ENCODE data around the gene HMGCS1.
"Not testable (repeated sequence)": the region's sequence is repeated elsewhere in the genome, so short reads cannot be mapped to it uniquely, and the experiment has no call there.

The HMGCS1 gene

GRCh38 chr5:43335681-43336080 is 22.5 kb upstream of the HMGCS1 start:
- H3K4me3 ChIP-seq (ENCODE audit: low read depth, low read length) = no peak overlapping the region
- no peak for TF ChIP-seq CTCF (IDR thresholded peaks at IDR 0.05; ENCODE audit: low read depth, low read length)
- DNase-seq (ENCODE audit: low read depth, low spot score) = no peak
- in situ Hi-C loops (cut with HindIII; ENCODE audit: low sequenced_read_pairs) = no loop called here

DNA sequence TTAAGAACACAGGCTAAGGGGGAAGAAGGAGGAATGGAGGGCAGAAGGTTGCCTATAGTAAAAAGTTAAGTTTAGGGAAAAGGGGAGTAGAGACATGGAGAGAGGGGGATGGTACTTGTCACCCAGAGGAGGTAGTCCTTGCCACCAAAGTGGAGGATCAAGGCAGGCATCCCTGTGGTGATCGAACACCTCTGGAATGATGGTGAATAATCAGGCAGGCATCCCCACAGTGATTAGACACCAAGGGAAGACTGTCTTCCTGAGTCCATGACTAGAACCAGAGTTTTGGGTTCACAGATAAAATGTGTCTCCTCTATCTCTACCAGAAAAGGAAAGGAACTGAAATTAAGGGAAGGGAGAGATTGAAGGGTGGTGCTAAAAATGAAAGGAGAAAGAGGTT is 19.2 kb upstream of the HMGCS1 start:
- no peak overlapping the region for H3K4me3 ChIP-seq (ENCODE audit: low read depth, low read length)
- TF ChIP-seq CTCF (IDR thresholded peaks at IDR 0.05; ENCODE audit: low read depth, low read length) = no peak
- in situ Hi-C loops (cut with HindIII; ENCODE audit: low sequenced_read_pairs) = no loop called here
- no peak for DNase-seq (ENCODE audit: low read depth, low spot score)

GRCh38 chr5:43325624-43326023 is 12.4 kb upstream of the HMGCS1 start:
- H3K4me3 ChIP-seq (ENCODE audit: low read depth, low read length); in situ Hi-C loops (cut with HindIII; ENCODE audit: low sequenced_read_pairs); DNase-seq (ENCODE audit: low read depth, low spot score): not testable (repeated sequence)

DNA sequence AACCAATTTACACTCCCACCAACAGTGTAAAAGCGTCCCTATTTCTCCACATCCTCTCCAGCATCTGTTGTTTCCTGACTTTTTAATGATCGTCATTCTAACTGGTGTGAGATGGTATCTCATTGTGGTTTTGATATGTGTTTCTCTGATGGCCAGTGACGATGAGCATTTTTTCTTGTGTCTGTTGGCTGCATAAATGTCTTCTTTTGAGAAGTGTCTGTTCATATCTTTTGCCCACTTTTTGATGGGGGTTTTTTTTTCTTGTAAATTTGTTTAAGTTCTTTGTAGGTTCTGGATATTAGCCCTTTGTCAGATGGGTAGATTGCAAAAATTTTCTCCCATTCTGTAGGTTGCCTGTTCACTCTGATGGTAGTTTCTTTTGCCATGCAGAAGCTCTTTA is 10.3 kb upstream of the HMGCS1 start:
- H3K4me3 ChIP-seq (ENCODE audit: low read depth, low read length); in situ Hi-C loops (cut with HindIII; ENCODE audit: low sequenced_read_pairs); DNase-seq (ENCODE audit: low read depth, low spot score): not testable (repeated sequence)

DNA sequence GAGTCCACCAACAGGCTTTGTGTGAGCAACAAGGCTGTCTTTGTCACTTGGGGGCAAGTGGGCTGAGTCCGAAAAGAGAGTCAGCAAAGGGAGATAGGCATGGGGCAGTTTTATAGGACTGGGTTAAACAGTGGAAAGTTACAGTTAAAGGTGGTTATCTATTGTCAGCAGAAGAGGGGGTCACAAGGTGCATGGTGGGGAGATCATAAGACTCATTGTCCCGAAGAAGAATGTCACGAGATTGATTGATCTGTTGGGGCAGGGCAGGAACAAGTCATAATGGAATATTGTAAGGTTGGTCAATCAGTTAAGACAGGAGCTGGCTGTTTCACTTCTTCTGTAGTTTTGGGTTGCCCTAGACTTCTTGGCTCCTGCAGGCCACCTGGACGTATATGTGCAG is 7.6 kb upstream of the HMGCS1 start:
- no peak for TF ChIP-seq CTCF (IDR thresholded peaks at IDR 0.05; ENCODE audit: low read depth, low read length)
- DNase-seq (ENCODE audit: low read depth, low spot score) = no peak
- in situ Hi-C loops (cut with HindIII; ENCODE audit: low sequenced_read_pairs) = no loop called here
- H3K4me3 ChIP-seq (ENCODE audit: low read depth, low read length) = no peak overlapping the region

- H3K4me3 ChIP-seq (ENCODE audit: low read depth, low read length) = no peak overlapping the region
- no peak for DNase-seq (ENCODE audit: low read depth, low spot score)
- TF ChIP-seq CTCF (IDR thresholded peaks at IDR 0.05; ENCODE audit: low read depth, low read length) = no peak
- in situ Hi-C loops (cut with HindIII; ENCODE audit: low sequenced_read_pairs) = no loop called here
These were observed 3.2 kb upstream of the HMGCS1 start for GRCh38 chr5:43316421-43316820.

DNA sequence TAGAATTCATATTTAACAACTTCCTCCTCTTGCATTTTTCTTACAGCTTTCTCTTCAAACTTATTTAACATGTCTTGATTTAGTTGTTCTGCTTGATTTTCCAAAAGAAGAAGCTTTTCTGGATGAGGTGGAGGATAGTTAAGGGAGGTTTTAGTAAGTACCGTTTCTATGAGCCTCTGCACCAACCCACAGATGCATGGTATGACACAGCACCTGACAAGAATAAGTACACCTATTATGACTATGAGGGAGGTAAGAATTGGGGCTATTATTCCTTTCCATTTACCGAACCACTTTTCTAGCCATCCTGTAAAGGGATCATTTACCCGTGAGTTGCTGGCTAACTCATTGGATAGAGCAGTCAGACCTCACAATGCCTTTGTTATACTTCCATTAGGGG is 2.5 kb upstream of the HMGCS1 start:
- no peak for TF ChIP-seq CTCF (IDR thresholded peaks at IDR 0.05; ENCODE audit: low read depth, low read length)
- no peak overlapping the region for H3K4me3 ChIP-seq (ENCODE audit: low read depth, low read length)
- no peak for DNase-seq (ENCODE audit: low read depth, low spot score)
- in situ Hi-C loops (cut with HindIII; ENCODE audit: low sequenced_read_pairs) = no loop called here

GRCh38 chr5:43315263-43315662 is 2.1 kb upstream of the HMGCS1 start:
- no peak for DNase-seq (ENCODE audit: low read depth, low spot score)
- in situ Hi-C loops (cut with HindIII; ENCODE audit: low sequenced_read_pairs) = no loop called here
- TF ChIP-seq CTCF (IDR thresholded peaks at IDR 0.05; ENCODE audit: low read depth, low read length) = no peak

More at GRCh38 chr5:43315263-43315662, 2.1 kb upstream of the HMGCS1 start:
- H3K4me3 ChIP-seq (ENCODE audit: low read depth, low read length) = no peak overlapping the region

Data from astrocyte of the spinal cord (primary cell).